Spleen (tissue), 11 donors: ENCODE data around the gene SUCLG2. TPM values are rescaled to one million over a fixed set of nuclear protein-coding genes. Genes with fewer than 3 reads are reported as not detected.

ENCODE experiments used
- DNase-seq: peaks from one replicate; pipeline ENCODE4 v3.0.0-alpha.2; 2020
- H3K27ac ChIP-seq, 8 donors: fragments of 200-600 bp; sonication (generic) in 7 of 8; 1 replicate in 4 of 8; 2 replicates in 4 of 8; pipeline versions ENCODE4 v1.5.0 to v1.8.0; 2016 to 2021; ENCODE audit warnings: inconsistent platforms in 4 of 8, mild to moderate bottlenecking in 4 of 8, moderate library complexity in 1 of 8
- H3K27me3 ChIP-seq, 7 donors: fragments of 200-600 bp; sonication (generic) in 6 of 7; replicated peaks in 1 of 7; 1 replicate in 4 of 7; 2 replicates in 3 of 7; pipeline versions ENCODE4 v1.5.0 to v1.8.0; 2016 to 2021; ENCODE audit warnings: inconsistent platforms in 3 of 7, mild to moderate bottlenecking in 1 of 7
- H3K36me3 ChIP-seq, 6 donors: fragments of 200-600 bp; sonication (generic) in 5 of 6; 1 replicate in 4 of 6; 2 replicates in 2 of 6; pipeline versions ENCODE4 v1.5.0 to v1.8.0; 2016 to 2021; ENCODE audit warnings: inconsistent platforms in 2 of 6
- H3K4me1 ChIP-seq, 6 donors: fragments of 200-600 bp; sonication (generic) in 5 of 6; 1 replicate in 3 of 6; 2 replicates in 3 of 6; pipeline versions ENCODE4 v1.5.0 to v1.8.0; 2016 to 2021; ENCODE audit warnings: inconsistent platforms in 3 of 6
- H3K4me3 ChIP-seq, 8 donors: fragments of 200-600 bp; sonication (generic) in 7 of 8; 1 replicate in 4 of 8; 2 replicates in 4 of 8; pipeline versions ENCODE4 v1.5.0 to v1.8.0; 2016 to 2021; ENCODE audit warnings: inconsistent platforms in 4 of 8, mild to moderate bottlenecking in 4 of 8, moderate library complexity in 2 of 8
- H3K9me3 ChIP-seq, 8 donors: fragments of 200-600 bp; sonication (generic) in 7 of 8; 1 replicate in 4 of 8; 2 replicates in 4 of 8; pipeline versions ENCODE4 v1.5.0 to v1.8.0; 2016 to 2021; ENCODE audit warnings: inconsistent platforms in 4 of 8
- CTCF ChIP-seq, 11 experiments: fragments of 200-600 bp in 7 of 11; fragments of 450-650 bp in 4 of 11; sonication (generic) in 4 of 11; IDR thresholded peaks in 8 of 11; conservative IDR thresholded peaks in 3 of 11; 1 replicate in 7 of 11; 2 replicates in 4 of 11; pipeline versions ENCODE4 v1.4.0 to v1.8.0; 2016 to 2021; ENCODE audit warnings: antibody characterized with exemption in 11 of 11, inconsistent platforms in 4 of 11, mild to moderate bottlenecking in 1 of 11
- POLR2A ChIP-seq, 3 donors: fragments of 450-650 bp; IDR thresholded peaks; one replicate each; pipeline ENCODE4 v1.5.1; 2017; ENCODE audit warnings: antibody characterized with exemption in 3 of 3, mild to moderate bottlenecking in 1 of 3
- POLR2AphosphoS5 ChIP-seq, 3 donors: sonication (generic); formaldehyde crosslinking; IDR thresholded peaks; one replicate each; pipeline ENCODE4 v1.5.1; 2017; ENCODE audit warnings: antibody characterized with exemption in 3 of 3
- WGBS, 5 donors: extraction: QIAGEN DNeasy Blood & Tissue Kit in 3 of 5; methylation state at CpG; one replicate each; pipeline versions ENCODE4 v1.1.5 to v1.1.7; 2013 to 2018; 5-methylcytosine and 5-hydroxymethylcytosine counted together
- intact Hi-C: fragments of 100-400 bp; cut with DNase I; formaldehyde crosslinking; loops from one replicate; pipeline ENCODE4 v1.15.0; 2023; ENCODE audit warnings: low total_unique reads
- polyA plus RNA-seq, 3 donors: library from polyadenylated mRNA; stranded (reverse); fragments of 200-250 nt; gene quantifications; one replicate each; pipeline ENCODE4 v1.2.1, GENCODE V29; 2013
- total RNA-seq, 7 donors: library from RNA; depleted of rRNA in 3 of 7; stranded (reverse); fragments of >200 nt in 3 of 7; fragmentation: NEBNext Ultra II Directional in 4 of 7; extraction: Animal tissue kit (Norgen Biotek cat#: 25700) in 4 of 7; gene quantifications; one replicate each; pipeline versions ENCODE4 v1.1.0 to v1.2.1, GENCODE V29; 2016 to 2021
- donor health status: healthy with polysubstance abuse.
- donor health status: DM: no; HTN: no; CAD: no; lungs with moderate emphysema.
- donor health status: DM: no; HTN: no; CAD: no.
- donor health status: Bipolar disorder and iron deficiency.
- donor health status: healthy.
- donor health status: DM: no; HTN: no; CAD: no.
- donor health status: DM: yes; HTN: yes; CAD: no.

The SUCLG2 gene
- total and polyA plus RNA-seq, 10 donors: 31.5 to 75.6 (median 55.2) TPM

GRCh38 chr3:67474311-67474710 lies 180.1 kb downstream of the SUCLG2 start:
- no peaks in the 10 kb centered on the region for H3K4me1 ChIP-seq
- no peak overlapping the region for H3K4me3 ChIP-seq
- H3K27ac ChIP-seq: no peak overlapping the region
- WGBS, 5 donors: 93 to 98% (median 94%) methylated on average over 4 of the region's 4 CpGs
- DNase-seq: no peak
- no peaks in the 10 kb centered on the region for H3K9me3 ChIP-seq
- intact Hi-C loops: no loop called here
- H3K36me3 ChIP-seq: peaks cover 0 to 43% (median 0%) of the 10 kb centered on the region in 6 donors
- TF ChIP-seq POLR2A (IDR thresholded peaks at IDR 0.05): no peak
- TF ChIP-seq CTCF (IDR thresholded peaks at IDR 0.05 in 8 of 11, conservative IDR thresholded peaks at IDR 0.05 in 3 of 11): no peak
- no peak for TF ChIP-seq POLR2AphosphoS5 (IDR thresholded peaks at IDR 0.05)
- no peaks in the 10 kb centered on the region for H3K27me3 ChIP-seq

- H3K27ac ChIP-seq: no peak overlapping the region
- TF ChIP-seq CTCF (IDR thresholded peaks at IDR 0.05 in 8 of 11, conservative IDR thresholded peaks at IDR 0.05 in 3 of 11) (no peak), POLR2A (IDR thresholded peaks at IDR 0.05) (no peak), POLR2AphosphoS5 (IDR thresholded peaks at IDR 0.05) (no peak)
- 88 to 98% (median 93%) methylated on average over 2 of the region's 2 CpGs for WGBS, 5 donors
- no peaks in the 10 kb centered on the region for H3K27me3 ChIP-seq
- no peak overlapping the region for H3K4me3 ChIP-seq
- intact Hi-C loops: no loop called here
- H3K36me3 ChIP-seq: peaks cover 0 to 51% (median 0%) of the 10 kb centered on the region in 6 donors
- DNase-seq: no peak
- H3K4me1 ChIP-seq: no peaks in the 10 kb centered on the region
- H3K9me3 ChIP-seq: no peaks in the 10 kb centered on the region
Observed at GRCh38 chr3:67472674-67473201, 181.7 kb downstream of the SUCLG2 start.

GRCh38 chr3:67470207-67470606 lies 184.2 kb downstream of the SUCLG2 start:
- no peak for TF ChIP-seq CTCF (IDR thresholded peaks at IDR 0.05 in 8 of 11, conservative IDR thresholded peaks at IDR 0.05 in 3 of 11)
- no peak for TF ChIP-seq POLR2A (IDR thresholded peaks at IDR 0.05)
- TF ChIP-seq POLR2AphosphoS5 (IDR thresholded peaks at IDR 0.05): no peak
- no peak for DNase-seq
- H3K27ac ChIP-seq: no peak overlapping the region
- H3K27me3 ChIP-seq: no peaks in the 10 kb centered on the region
- 95 to 98% (median 98%) methylated on average over 1 of the region's 1 CpG for WGBS, 5 donors
- H3K4me3 ChIP-seq: no peak overlapping the region
- H3K36me3 ChIP-seq: peaks cover 0 to 46% (median 3%) of the 10 kb centered on the region in 6 donors
- intact Hi-C loops: no loop called here
- no peaks in the 10 kb centered on the region for H3K4me1 ChIP-seq
- H3K9me3 ChIP-seq: no peaks in the 10 kb centered on the region

- WGBS, 5 donors: 88 to 99% (median 96%) methylated on average over 4 of the region's 4 CpGs
- intact Hi-C loops: no loop called here
Observed at GRCh38 chr3:67468511-67468910, 185.9 kb downstream of the SUCLG2 start.

More at GRCh38 chr3:67468511-67468910, 185.9 kb downstream of the SUCLG2 start:
- Histone ChIP-seq H3K9me3 (no peaks in the 10 kb centered on the region), H3K4me1 (no peaks in the 10 kb centered on the region), H3K4me3 (no peak overlapping the region), H3K27me3 (no peaks in the 10 kb centered on the region), H3K27ac (no peak overlapping the region), H3K36me3 (peaks cover 0 to 38% (median 3%) of the 10 kb centered on the region in 6 donors)
- TF ChIP-seq POLR2A (IDR thresholded peaks at IDR 0.05): no peak
- no peak for TF ChIP-seq CTCF (IDR thresholded peaks at IDR 0.05 in 8 of 11, conservative IDR thresholded peaks at IDR 0.05 in 3 of 11)
- TF ChIP-seq POLR2AphosphoS5 (IDR thresholded peaks at IDR 0.05): no peak
- no peak for DNase-seq
